ENCODE results near the gene SH3RF1. TPM values are rescaled to one million over a fixed set of nuclear protein-coding genes. Genes with fewer than 3 reads are reported as not detected.
"Not testable (repeated sequence)": the region's sequence is repeated elsewhere in the genome, so short reads cannot be mapped to it uniquely, and the experiment has no call there.

The SH3RF1 gene
- total and polyA plus RNA-seq, 4 donors: 1.8 to 7.9 (median 3.5) TPM

GRCh38 chr4:169205075-169205743 is 65.5 kb downstream of the SH3RF1 start:
- DNase-seq (ENCODE audit: low spot score): no peak
- H3K4me1 ChIP-seq (ENCODE audit: control insufficient read depth in 4 of 4, insufficient read depth in 4 of 4, low read length in 3 of 4): peaks cover 7 to 22% (median 13%) of the 10 kb centered on the region in 4 donors
- H3K36me3 ChIP-seq (ENCODE audit: control insufficient read depth in 4 of 4, insufficient read depth in 3 of 4, low read depth in 1 of 4, low read length in 3 of 4): peaks cover 0 to 2% (median 0%) of the 10 kb centered on the region in 4 donors
- whole genome bisulfite sequencing: 88% methylated on average over 3 of the region's 3 CpGs
- H3K4me3 ChIP-seq (ENCODE audit: low read depth in 1 of 3, low read length in 3 of 3): no peak overlapping the region
- no peak overlapping the region for H3K27ac ChIP-seq (ENCODE audit: low read depth in 1 of 2, low read length in 2 of 2)
- H3K9me3 ChIP-seq (ENCODE audit: control insufficient read depth in 4 of 4, low read length in 3 of 4): no peaks in the 10 kb centered on the region
- TF ChIP-seq FOXA2 (IDR thresholded peaks at IDR 0.05) (no peak), SP1 (IDR thresholded peaks at IDR 0.05) (no peak), RXRA (IDR thresholded peaks at IDR 0.05) (no peak)
- no peaks in the 10 kb centered on the region for H3K27me3 ChIP-seq (ENCODE audit: control insufficient read depth in 4 of 4, insufficient read depth in 4 of 4, low read length in 3 of 4)
- H3K9ac ChIP-seq (ENCODE audit: low read depth in 1 of 2, low read length in 2 of 2): no peak overlapping the region

GRCh38 chr4:169203891-169204290 is 66.9 kb downstream of the SH3RF1 start:
- Histone ChIP-seq H3K4me3 (ENCODE audit: low read depth in 1 of 3, low read length in 3 of 3) (no peak overlapping the region), H3K4me1 (ENCODE audit: control insufficient read depth in 4 of 4, insufficient read depth in 4 of 4, low read length in 3 of 4) (peaks cover 5 to 27% (median 13%) of the 10 kb centered on the region in 4 donors), H3K27me3 (ENCODE audit: control insufficient read depth in 4 of 4, insufficient read depth in 4 of 4, low read length in 3 of 4) (no peaks in the 10 kb centered on the region), H3K9me3 (ENCODE audit: control insufficient read depth in 4 of 4, low read length in 3 of 4) (no peaks in the 10 kb centered on the region), H3K36me3 (ENCODE audit: control insufficient read depth in 4 of 4, insufficient read depth in 3 of 4, low read depth in 1 of 4, low read length in 3 of 4) (peaks cover 0 to 2% (median 0%) of the 10 kb centered on the region in 4 donors), H3K27ac (ENCODE audit: low read depth in 1 of 2, low read length in 2 of 2) (no peak overlapping the region), H3K9ac (ENCODE audit: low read depth in 1 of 2, low read length in 2 of 2) (no peak overlapping the region)
- TF ChIP-seq RXRA (IDR thresholded peaks at IDR 0.05) (no peak), MAX (IDR thresholded peaks at IDR 0.05) (no peak), HNF4A (conservative IDR thresholded peaks at IDR 0.05) (no peak), REST (IDR thresholded peaks at IDR 0.05) (no peak), NR2F2 (IDR thresholded peaks at IDR 0.05) (no peak)
- 71% methylated on average over 6 of the region's 6 CpGs for WGBS
- DNase-seq (ENCODE audit: low spot score): no peak

DNA sequence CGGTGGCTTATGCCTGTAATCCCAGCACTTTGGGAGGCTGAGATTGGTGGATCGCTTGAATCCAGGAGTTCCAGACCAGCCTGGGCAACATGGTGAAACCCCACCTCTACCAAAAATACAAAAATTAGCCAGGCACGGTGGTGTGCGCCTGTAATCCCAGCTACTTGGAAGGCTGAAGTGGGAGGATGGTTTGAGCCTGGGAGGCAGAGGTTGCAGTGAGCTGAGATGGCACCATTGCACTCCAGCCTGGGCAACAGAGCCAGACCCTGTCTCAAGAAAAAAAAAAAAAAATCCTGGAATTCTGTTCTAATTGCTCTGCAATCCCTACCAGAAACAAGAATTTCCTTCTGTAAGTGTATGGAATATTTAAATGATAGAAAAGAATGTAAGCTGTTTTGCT is 67.5 kb downstream of the SH3RF1 start:
- WGBS: 88% methylated on average over 4 of the region's 4 CpGs
- peaks cover 5 to 27% (median 13%) of the 10 kb centered on the region in 4 donors for H3K4me1 ChIP-seq (ENCODE audit: control insufficient read depth in 4 of 4, insufficient read depth in 4 of 4, low read length in 3 of 4)
- not testable (repeated sequence) for H3K27ac ChIP-seq (ENCODE audit: low read depth in 1 of 2, low read length in 2 of 2); H3K9ac ChIP-seq (ENCODE audit: low read depth in 1 of 2, low read length in 2 of 2); H3K27me3 ChIP-seq (ENCODE audit: control insufficient read depth in 4 of 4, insufficient read depth in 4 of 4, low read length in 3 of 4); H3K36me3 ChIP-seq (ENCODE audit: control insufficient read depth in 4 of 4, insufficient read depth in 3 of 4, low read depth in 1 of 4, low read length in 3 of 4); DNase-seq (ENCODE audit: low spot score); H3K9me3 ChIP-seq (ENCODE audit: control insufficient read depth in 4 of 4, low read length in 3 of 4); H3K4me3 ChIP-seq (ENCODE audit: low read depth in 1 of 3, low read length in 3 of 3)

DNA sequence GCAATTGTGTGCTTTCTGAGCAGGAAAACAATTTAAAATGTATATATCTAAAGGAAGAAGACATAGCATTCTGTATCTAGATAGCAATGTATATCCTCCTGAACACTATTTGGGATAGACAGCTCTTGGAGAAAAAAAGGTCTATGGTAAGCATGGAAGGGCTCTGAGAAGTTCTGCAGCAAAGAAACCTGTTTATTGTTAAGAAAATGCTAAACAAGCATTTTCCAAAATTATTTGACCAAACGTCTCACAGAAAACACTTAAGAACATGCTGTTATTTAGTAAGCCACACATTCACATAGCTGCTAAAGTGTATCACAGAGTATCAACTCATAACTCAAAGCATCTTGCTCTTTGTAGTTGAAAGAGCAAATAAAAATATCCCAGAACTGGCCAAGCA is 67.9 kb downstream of the SH3RF1 start:
- Histone ChIP-seq H3K27ac (ENCODE audit: low read depth in 1 of 2, low read length in 2 of 2) (no peak overlapping the region), H3K36me3 (ENCODE audit: control insufficient read depth in 4 of 4, insufficient read depth in 3 of 4, low read depth in 1 of 4, low read length in 3 of 4) (no peaks in the 10 kb centered on the region), H3K4me1 (ENCODE audit: control insufficient read depth in 4 of 4, insufficient read depth in 4 of 4, low read length in 3 of 4) (peaks cover 5 to 30% (median 13%) of the 10 kb centered on the region in 4 donors), H3K27me3 (ENCODE audit: control insufficient read depth in 4 of 4, insufficient read depth in 4 of 4, low read length in 3 of 4) (no peaks in the 10 kb centered on the region), H3K9ac (ENCODE audit: low read depth in 1 of 2, low read length in 2 of 2) (no peak overlapping the region), H3K4me3 (ENCODE audit: low read depth in 1 of 3, low read length in 3 of 3) (no peak overlapping the region), H3K9me3 (ENCODE audit: control insufficient read depth in 4 of 4, low read length in 3 of 4) (no peaks in the 10 kb centered on the region)
- no peak for TF ChIP-seq MAX (IDR thresholded peaks at IDR 0.05)
- no peak for TF ChIP-seq REST (IDR thresholded peaks at IDR 0.05)
- no peak for TF ChIP-seq ATF3 (IDR thresholded peaks at IDR 0.05)
- no peak for TF ChIP-seq FOXA2 (IDR thresholded peaks at IDR 0.05)
- TF ChIP-seq, protein P1, sequence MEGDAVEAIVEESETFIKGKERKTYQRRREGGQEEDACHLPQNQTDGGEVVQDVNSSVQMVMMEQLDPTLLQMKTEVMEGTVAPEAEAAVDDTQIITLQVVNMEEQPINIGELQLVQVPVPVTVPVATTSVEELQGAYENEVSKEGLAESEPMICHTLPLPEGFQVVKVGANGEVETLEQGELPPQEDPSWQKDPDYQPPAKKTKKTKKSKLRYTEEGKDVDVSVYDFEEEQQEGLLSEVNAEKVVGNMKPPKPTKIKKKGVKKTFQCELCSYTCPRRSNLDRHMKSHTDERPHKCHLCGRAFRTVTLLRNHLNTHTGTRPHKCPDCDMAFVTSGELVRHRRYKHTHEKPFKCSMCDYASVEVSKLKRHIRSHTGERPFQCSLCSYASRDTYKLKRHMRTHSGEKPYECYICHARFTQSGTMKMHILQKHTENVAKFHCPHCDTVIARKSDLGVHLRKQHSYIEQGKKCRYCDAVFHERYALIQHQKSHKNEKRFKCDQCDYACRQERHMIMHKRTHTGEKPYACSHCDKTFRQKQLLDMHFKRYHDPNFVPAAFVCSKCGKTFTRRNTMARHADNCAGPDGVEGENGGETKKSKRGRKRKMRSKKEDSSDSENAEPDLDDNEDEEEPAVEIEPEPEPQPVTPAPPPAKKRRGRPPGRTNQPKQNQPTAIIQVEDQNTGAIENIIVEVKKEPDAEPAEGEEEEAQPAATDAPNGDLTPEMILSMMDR (IDR thresholded peaks at IDR 0.05; ENCODE audit: low read depth, low read length, missing input control): no peak
- TF ChIP-seq RXRA (IDR thresholded peaks at IDR 0.05): no peak
- DNase-seq (ENCODE audit: low spot score): no peak
- 39% methylated on average over 1 of the region's 1 CpG for WGBS

Measured in liver (tissue), 9 donors.